GM21576 (cell line): ENCODE measurements around the gene GSC2.
"Not testable (repeated sequence)": the region's sequence is repeated elsewhere in the genome, so short reads cannot be mapped to it uniquely, and the experiment has no call there.

Source experiments
- ATAC-seq: cut with Tn5 transposase; IDR thresholded peaks from one replicate; pipeline ENCODE4 v1.9.1; 2021; ENCODE audit warnings: mild to moderate bottlenecking, moderate library complexity; ENCODE audit not compliant: unreplicated experiment

Gene GSC2

GRCh38 chr22:19178065-19178656 is 28.1 kb upstream of the GSC2 start:
- ATAC-seq = peak; percentile 22

GRCh38 chr22:19177164-19178064 is 27.3 kb upstream of the GSC2 start:
- no peak for ATAC-seq

- ATAC-seq = no peak
Measured at GRCh38 chr22:19176732-19177131, 26.6 kb upstream of the GSC2 start.

GRCh38 chr22:19176175-19176643 is 26.1 kb upstream of the GSC2 start:
- no peak for ATAC-seq

GRCh38 chr22:19175602-19176174 is 25.6 kb upstream of the GSC2 start:
- ATAC-seq = no peak

GRCh38 chr22:19175026-19175601 is 25.0 kb upstream of the GSC2 start:
- ATAC-seq = no peak

GRCh38 chr22:19174106-19175025 is 24.3 kb upstream of the GSC2 start:
- ATAC-seq = no peak

GRCh38 chr22:19173047-19174035 is 23.2 kb upstream of the GSC2 start:
- ATAC-seq = no peak

- ATAC-seq = no peak
Measured at GRCh38 chr22:19172213-19173046, 22.3 kb upstream of the GSC2 start.

- no peak for ATAC-seq
Measured at GRCh38 chr22:19169947-19170318, 19.8 kb upstream of the GSC2 start.

GRCh38 chr22:19169002-19169946 is 19.2 kb upstream of the GSC2 start:
- ATAC-seq = no peak

- no peak for ATAC-seq
Measured at GRCh38 chr22:19168088-19168890, 18.2 kb upstream of the GSC2 start.

- no peak for ATAC-seq
Measured at GRCh38 chr22:19167106-19167869, 17.2 kb upstream of the GSC2 start.

- ATAC-seq = no peak
Measured at GRCh38 chr22:19166421-19166820, 16.3 kb upstream of the GSC2 start.

GRCh38 chr22:19164425-19164824 is 14.3 kb upstream of the GSC2 start:
- ATAC-seq = no peak

- ATAC-seq = not testable (repeated sequence)
Measured at GRCh38 chr22:19158649-19159048, 8.6 kb upstream of the GSC2 start.
